ENCODE data around the gene SLIT1.

DNA sequence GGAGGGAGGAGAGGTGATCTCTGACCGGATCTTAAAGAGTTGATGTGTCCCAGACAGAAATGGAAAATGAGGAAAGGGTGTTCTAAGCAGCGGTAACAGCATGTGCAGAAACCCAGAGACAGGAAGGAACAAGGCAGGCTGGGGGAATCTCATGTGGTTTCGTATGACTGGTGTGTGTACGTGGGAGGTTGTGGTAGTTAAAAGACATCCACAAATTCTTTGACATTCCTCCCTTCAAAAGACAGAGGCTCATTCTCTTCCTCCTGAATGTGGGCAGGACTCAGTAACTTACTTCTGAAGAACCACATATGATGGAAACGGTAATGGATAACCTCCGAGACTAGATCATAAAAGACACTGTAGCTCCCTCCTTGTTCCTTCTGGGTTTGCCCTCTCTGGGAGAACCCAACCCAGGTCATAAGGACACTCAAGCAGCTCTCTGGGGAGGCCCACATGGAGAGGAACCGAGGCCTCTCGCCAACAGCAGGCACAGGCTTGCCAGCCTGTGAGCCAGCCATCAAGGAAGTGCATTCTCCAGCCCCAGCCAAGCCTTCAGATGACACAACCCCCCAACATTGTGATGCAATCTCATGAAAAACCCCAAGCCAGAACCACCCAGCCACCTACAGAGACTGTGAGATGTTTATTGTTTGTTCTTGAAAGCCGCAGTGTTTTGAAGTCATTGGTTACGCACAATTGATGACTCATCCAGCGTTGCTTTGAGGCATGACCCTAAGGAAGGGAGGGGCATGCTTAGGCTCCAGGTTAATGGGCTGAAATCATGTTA, 116.0 kb downstream of the SLIT1 start:
- TF ChIP-seq POLR2A (IDR thresholded peaks at IDR 0.05; ENCODE audit: low read depth, low read length), result no peak
- no peak for TF ChIP-seq POLR2AphosphoS5 (IDR thresholded peaks at IDR 0.05; ENCODE audit: low read depth, low read length)

Measured in GM12892 (cell line).